ENCODE measurements around the gene PXN.

Gene PXN

DNA sequence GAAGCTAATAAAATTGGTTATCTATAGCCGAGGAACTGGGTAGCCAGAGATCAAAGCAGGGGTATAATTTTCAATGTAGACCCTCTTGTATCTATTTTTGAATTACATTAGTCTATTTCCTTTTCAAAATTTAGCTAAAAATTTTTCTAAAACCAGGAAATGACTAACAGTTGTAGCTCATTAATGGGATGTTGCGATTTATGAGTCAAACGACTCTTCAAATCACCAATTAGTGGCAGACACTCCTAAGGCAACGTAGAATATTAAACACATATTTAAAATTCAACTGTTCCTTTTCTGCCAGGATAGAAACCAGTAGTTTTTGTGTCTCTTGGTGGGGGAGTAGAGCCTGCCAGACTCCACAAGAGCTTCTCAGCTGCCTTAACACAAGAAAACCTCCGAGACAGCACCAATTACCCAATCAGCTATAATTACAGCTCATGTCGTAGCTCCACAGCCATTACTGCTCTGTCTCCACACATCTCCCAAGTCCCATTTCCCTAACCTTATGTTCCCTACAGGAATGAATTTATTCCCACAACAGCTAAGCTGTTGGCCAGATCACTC is 97.9 kb downstream of the PXN start:
- no peak for DNase-seq

DNA sequence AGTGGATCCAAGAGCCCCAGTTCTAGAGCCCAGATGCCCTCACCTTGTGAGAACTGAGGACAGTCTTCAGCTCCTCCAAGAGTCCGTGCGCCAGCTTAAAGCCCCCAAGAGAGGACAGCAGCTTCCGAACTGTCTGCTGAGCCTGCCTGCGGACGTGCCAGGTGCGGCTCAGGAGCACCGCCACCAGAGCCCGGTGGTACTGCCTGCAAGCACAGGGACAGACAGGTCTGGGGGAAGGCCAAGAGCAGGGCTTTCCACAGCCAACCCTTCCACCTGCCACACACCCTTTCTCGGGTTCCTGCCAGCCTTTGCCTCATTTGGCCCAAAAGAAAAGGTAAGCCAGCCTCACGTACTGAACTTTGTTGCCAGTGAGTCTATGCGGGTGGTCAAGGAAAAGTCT is 101.2 kb downstream of the PXN start:
- DNase-seq, result no peak

DNA sequence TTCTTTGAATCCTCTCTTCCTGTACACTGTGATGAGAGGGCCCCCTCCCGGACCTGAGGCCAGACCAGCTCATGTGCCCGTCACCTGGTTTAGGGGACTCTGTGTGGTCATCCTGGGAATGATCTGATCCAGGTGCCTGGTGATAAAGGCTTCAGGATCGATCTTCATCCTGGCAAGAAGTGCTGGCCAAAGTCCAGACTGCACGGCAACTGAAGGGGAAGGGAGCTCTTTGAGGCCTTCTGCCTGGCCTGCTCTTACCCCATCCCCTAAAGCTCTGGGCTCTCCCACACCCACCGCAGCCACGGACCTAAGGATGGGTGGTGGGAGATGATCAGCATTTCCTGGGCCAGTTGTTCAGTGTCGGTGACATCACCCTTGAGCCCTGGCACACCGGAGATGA is 102.8 kb downstream of the PXN start:
- no peak for DNase-seq

DNA sequence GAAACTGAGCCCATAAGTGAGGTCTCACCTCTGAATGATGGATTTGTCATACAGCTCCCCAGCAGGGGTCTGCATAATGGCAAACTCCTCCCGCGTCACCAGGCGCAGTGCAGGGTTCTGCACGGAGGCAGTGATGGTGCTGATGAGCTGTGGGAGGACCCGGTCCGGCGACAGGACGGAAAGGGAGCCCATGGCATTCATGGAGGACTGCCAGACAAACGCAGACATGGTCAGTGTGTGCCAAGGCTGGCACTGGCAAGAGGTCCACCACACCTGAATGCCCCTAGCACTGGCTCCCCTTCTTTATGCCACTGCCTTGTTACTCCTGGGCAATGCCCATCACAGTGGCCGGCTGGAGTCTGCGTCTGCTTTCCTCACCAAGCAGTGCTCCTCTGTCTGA is 103.7 kb downstream of the PXN start:
- no peak for DNase-seq

Measured in DMS79 (cell line).